ENCODE data around the gene CPA3.

DNA sequence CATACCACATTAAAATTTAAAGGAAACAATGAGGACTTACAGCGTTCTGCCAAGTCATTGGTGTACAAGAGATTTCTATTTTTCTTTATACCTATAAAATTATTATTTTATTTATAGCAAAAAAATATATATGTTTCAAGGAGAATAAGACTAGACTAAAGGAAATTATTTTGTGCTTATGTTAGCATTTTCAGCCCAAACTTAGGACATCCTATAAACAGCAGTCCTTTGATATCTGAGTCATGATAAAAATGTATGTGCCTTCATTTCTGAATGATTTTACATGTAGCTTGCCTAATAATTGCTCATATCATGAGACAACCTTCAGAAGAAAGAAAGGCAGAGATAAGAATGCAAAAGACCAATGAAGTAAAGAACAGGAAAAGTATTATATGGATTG is 16.7 kb upstream of the CPA3 start:
- no peak for TF ChIP-seq POLR2A (IDR thresholded peaks at IDR 0.05)
- TF ChIP-seq, protein P1, sequence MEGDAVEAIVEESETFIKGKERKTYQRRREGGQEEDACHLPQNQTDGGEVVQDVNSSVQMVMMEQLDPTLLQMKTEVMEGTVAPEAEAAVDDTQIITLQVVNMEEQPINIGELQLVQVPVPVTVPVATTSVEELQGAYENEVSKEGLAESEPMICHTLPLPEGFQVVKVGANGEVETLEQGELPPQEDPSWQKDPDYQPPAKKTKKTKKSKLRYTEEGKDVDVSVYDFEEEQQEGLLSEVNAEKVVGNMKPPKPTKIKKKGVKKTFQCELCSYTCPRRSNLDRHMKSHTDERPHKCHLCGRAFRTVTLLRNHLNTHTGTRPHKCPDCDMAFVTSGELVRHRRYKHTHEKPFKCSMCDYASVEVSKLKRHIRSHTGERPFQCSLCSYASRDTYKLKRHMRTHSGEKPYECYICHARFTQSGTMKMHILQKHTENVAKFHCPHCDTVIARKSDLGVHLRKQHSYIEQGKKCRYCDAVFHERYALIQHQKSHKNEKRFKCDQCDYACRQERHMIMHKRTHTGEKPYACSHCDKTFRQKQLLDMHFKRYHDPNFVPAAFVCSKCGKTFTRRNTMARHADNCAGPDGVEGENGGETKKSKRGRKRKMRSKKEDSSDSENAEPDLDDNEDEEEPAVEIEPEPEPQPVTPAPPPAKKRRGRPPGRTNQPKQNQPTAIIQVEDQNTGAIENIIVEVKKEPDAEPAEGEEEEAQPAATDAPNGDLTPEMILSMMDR (IDR thresholded peaks at IDR 0.05), result no peak
